Pons (tissue), 1 donor: ENCODE results near the gene BHLHA15.

Source experiments
- DNase-seq: peaks from one replicate; pipeline ENCODE4 v3.0.0-alpha.2; 2016; ENCODE audit warnings: low spot score

BHLHA15 gene

GRCh38 chr7:98187138-98187502 is 24.1 kb upstream of the BHLHA15 start:
- DNase-seq, result no peak

GRCh38 chr7:98189559-98189958 is 21.7 kb upstream of the BHLHA15 start:
- DNase-seq, result no peak

DNA sequence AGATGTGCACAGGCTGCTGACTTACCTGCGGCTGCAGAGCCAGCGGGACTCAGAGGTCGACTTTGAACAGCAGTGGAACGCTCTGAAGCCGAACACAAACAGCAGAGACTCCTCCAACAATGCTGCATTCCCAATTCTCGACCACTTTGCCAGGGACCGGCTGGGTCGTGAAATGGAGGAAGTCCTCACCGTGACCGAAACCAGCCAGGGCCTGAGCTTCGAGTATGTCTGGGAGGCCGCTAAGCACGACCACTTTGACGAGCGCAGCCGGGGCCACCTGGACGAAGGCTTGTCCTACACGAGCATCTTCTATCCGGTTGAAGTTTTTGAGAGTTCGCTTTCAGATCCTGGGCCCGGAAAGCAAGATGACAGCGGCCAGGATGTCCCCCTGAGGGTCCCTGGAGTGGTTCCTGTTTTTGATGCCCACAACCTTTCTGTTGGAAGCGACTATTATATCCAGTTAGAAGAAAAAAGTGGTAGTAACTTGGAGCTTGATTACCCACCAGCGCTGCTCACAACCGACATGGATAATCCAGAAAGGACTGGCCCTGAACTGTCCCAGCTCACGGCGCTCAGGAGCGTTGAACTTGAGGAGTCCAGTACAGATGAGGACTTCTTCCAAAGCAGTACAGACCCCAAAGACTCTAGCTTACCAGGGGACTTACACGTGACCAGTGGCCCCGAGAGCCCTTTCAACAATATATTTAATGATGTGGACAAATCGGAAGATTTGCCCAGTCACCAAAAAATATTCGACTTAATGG is 19.4 kb upstream of the BHLHA15 start:
- DNase-seq, result no peak

DNA sequence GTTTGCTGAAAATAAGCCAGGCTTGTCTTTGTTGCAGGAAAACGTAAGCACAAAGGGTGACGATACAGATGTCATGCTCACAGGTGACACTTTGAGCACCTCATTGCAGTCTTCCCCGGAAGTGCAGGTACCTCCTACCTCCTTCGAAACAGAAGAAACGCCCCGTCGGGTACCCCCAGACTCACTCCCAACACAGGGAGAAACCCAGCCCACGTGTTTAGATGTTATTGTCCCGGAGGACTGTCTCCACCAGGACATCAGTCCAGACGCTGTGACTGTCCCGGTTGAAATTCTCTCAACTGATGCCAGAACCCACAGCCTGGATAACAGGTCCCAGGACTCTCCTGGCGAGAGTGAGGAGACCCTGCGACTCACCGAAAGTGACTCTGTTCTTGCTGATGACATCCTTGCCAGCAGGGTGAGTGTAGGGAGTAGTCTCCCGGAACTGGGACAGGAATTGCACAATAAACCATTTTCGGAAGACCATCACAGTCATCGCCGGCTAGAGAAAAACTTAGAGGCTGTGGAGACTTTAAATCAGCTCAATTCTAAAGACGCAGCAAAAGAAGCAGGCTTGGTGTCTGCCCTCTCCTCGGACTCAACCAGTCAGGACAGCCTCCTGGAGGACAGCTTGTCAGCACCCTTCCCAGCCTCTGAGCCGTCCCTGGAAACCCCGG is 18.3 kb upstream of the BHLHA15 start:
- DNase-seq, result no peak

- DNase-seq, result no peak
These were observed 17.6 kb upstream of the BHLHA15 start for GRCh38 chr7:98193474-98194180.

GRCh38 chr7:98194186-98194585 is 17.1 kb upstream of the BHLHA15 start:
- DNase-seq, result no peak

- no peak for DNase-seq
These were observed 16.4 kb upstream of the BHLHA15 start for GRCh38 chr7:98194672-98195457.

GRCh38 chr7:98196706-98197605 is 14.3 kb upstream of the BHLHA15 start:
- DNase-seq, result no peak

DNA sequence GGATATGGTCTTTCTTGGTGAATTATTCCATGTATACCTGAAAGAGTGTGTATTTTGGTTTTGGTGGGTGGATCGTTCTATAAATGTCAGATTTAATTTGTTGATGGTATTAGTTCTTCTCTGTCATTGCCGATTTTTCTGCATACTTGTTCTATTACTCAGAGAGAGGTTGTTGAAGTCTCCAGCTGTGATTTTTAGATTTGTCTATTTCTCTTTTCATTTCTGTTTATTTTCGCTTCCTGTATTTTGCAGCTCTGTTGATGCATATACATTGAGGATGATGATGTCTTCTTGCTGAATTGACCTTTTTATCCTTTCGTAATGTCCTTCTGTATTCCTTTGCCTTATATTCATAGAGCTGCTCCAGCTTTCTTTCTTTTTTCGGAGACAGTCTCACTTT is 12.1 kb upstream of the BHLHA15 start:
- DNase-seq, result no peak

DNA sequence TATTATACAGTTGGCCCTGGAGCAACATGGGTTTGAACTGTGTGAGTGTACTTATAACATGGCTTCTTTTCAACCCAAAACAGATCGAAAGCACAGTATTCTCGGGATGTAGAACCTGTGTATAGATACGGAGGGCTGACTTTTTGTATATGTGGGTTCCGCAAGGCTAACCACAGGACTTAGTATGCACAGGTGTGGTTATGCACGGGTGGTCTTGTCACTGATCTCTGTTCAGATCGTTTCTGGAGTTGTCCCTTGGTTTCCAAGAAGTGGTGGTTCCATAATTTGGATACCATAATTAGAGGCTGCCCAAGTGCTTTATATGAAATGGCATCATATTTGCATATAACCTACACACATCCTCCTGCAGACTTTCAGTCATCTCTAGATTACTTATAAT is 10.9 kb upstream of the BHLHA15 start:
- DNase-seq, result no peak

- no peak for DNase-seq
These were observed 8.7 kb upstream of the BHLHA15 start for GRCh38 chr7:98202367-98203195.

DNA sequence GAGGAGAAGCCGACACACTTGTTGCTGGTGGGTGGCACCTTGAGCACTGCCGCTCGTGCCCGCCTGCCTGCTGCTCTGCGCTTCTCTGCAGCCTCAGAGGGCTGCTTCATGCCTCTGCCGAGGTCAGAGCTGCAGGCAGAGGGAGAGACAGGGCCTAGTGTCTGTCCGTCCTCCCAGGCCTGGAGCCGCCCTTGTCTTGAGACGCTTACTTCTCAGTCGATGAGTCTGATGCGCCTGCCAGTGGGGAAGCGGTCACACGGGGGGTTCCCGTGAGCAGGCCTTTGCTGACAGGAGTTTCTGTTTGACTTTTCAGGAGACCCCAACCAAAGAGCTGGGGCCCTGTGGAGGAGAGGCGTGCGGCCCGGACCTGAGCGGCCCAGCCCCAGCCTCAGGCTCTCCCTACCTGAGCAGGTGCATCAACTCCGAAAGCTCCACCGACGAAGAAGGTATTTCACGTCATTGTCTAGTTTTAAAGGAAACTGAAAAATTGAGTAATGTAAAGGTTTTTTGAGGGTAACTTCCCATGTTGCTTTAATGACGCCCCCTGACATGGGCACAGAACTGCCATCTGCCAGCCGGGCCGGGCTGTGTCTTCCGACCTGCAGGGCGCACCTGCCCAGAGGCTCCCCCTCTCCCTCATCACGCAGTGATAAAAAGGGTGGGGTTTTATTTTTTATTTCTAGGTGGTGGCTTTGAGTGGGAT is 7.8 kb upstream of the BHLHA15 start:
- no peak for DNase-seq

DNA sequence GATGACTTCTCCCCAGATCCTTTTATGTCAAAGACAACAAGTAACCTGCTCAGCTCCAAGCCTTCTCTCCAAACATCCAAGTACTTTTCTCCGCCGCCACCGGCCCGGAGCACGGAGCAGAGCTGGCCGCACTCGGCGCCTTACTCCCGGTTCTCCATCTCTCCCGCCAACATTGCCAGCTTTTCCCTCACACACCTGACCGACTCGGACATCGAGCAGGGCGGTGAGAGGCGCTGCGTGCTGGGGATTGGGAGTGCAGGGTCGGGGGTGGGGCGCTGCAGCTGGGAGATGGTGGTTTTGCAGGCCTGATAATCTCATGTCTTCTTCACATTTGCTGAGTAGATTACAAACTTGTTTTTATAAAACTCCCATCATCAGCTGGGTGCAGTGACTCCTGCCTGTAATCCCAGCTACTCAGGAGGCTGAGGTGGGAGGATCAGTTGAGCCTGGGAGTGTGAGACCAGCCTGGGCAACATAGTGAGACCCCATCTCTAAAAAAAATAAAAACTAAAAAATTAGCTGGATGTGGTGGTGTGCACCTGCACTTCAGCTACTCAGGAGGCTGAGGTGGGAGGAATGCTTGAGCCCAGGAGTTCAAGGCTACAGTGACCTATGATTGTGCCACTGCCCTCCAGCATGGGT is 7.2 kb upstream of the BHLHA15 start:
- DNase-seq, result no peak

DNA sequence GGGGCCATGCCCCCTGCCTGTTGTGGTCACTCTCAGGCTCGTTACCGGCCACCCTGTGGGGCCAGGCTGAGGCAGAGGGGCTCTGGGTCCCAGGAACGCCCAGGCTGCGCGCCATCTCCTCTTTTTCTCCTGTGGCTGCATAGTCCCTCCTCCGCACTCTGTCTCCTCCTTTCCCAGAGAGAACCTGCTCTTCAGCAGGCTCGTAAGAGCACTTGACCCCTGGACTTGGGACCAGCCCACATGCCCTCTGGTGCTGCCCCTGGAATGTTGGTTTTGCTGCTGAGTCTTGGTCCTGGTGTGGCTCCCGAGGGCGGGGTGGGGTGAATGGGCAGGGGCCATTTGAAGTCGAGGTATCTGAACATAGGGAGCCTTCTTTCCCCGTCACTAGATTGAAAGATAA is 6.6 kb upstream of the BHLHA15 start:
- DNase-seq, result no peak

DNA sequence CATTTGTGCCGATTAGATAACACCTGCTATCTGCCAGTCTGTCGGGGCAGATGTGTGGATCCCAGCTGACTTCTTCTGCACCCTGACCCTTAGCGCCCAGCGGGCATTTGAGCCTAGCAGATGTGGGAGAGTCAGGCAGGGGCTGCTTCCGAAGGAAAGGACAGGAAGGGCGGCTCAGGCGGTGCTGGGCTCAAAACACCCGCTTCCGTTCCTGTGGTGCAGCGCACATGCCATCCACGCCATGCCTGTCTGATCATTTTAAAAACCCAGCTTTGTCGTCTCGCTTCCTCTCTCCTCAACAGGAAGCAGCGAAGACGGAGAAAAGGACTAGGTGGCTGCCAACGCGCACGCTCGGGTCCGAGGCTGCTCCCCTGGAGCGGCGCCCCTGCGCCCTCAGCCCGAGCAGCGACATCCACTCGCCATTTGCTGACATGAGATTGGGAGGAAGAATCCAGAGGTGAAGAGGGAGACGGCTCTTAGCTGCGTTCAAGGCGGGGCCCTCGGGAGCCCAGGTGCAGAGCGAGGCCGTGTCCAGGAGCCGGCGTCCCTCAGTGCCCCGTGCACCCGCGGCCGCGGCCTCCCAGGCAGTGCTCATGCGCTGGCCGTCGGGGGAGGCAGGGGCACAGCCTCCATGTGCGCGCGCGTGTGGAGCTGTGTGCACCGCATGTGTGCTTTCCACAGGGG is 5.9 kb upstream of the BHLHA15 start:
- DNase-seq, result no peak

GRCh38 chr7:98206451-98207330 is 4.5 kb upstream of the BHLHA15 start:
- DNase-seq, result no peak

GRCh38 chr7:98209166-98209920 is 1.9 kb upstream of the BHLHA15 start:
- DNase-seq, result no peak
